ENCODE results near the gene JMJD1C.
"Not testable (repeated sequence)": the region's sequence is repeated elsewhere in the genome, so short reads cannot be mapped to it uniquely, and the experiment has no call there.

JMJD1C gene

GRCh38 chr10:63260860-63261251 is 204.9 kb downstream of the JMJD1C start:
- DNase-seq (ENCODE audit: low read depth): no peak

GRCh38 chr10:63260103-63260859 is 205.5 kb downstream of the JMJD1C start:
- no peak for DNase-seq (ENCODE audit: low read depth)

- no peak for DNase-seq (ENCODE audit: low read depth)
These were observed 206.7 kb downstream of the JMJD1C start for GRCh38 chr10:63258920-63259678.

- no peak for DNase-seq (ENCODE audit: low read depth)
These were observed 208.0 kb downstream of the JMJD1C start for GRCh38 chr10:63257778-63258177.

- DNase-seq (ENCODE audit: low read depth): peak; percentile 83
These were observed 209.6 kb downstream of the JMJD1C start for GRCh38 chr10:63256009-63256773.

- DNase-seq (ENCODE audit: low read depth): no peak
These were observed 210.5 kb downstream of the JMJD1C start for GRCh38 chr10:63255316-63255715.

- DNase-seq (ENCODE audit: low read depth): no peak
These were observed 212.7 kb downstream of the JMJD1C start for GRCh38 chr10:63253040-63253439.

- no peak for DNase-seq (ENCODE audit: low read depth)
These were observed 213.5 kb downstream of the JMJD1C start for GRCh38 chr10:63252095-63252762.

- DNase-seq (ENCODE audit: low read depth): no peak
These were observed 215.7 kb downstream of the JMJD1C start for GRCh38 chr10:63250032-63250431.

- DNase-seq (ENCODE audit: low read depth): no peak
These were observed 218.0 kb downstream of the JMJD1C start for GRCh38 chr10:63247771-63248170.

- no peak for DNase-seq (ENCODE audit: low read depth)
These were observed 219.4 kb downstream of the JMJD1C start for GRCh38 chr10:63246356-63246755.

- no peak for DNase-seq (ENCODE audit: low read depth)
These were observed 223.9 kb downstream of the JMJD1C start for GRCh38 chr10:63241841-63242281.

GRCh38 chr10:63240807-63241206 is 225.0 kb downstream of the JMJD1C start:
- DNase-seq (ENCODE audit: low read depth): no peak

GRCh38 chr10:63238501-63238900 is 227.3 kb downstream of the JMJD1C start:
- no peak for DNase-seq (ENCODE audit: low read depth)

- no peak for DNase-seq (ENCODE audit: low read depth)
These were observed 228.4 kb downstream of the JMJD1C start for GRCh38 chr10:63237396-63237795.

- DNase-seq (ENCODE audit: low read depth): peak; percentile 70
These were observed 229.5 kb downstream of the JMJD1C start for GRCh38 chr10:63236113-63236935.

- DNase-seq (ENCODE audit: low read depth): not testable (repeated sequence)
These were observed 230.6 kb downstream of the JMJD1C start for GRCh38 chr10:63235136-63235535.

- no peak for DNase-seq (ENCODE audit: low read depth)
These were observed 236.6 kb downstream of the JMJD1C start for GRCh38 chr10:63229161-63229560.

GRCh38 chr10:63228237-63228636 is 237.5 kb downstream of the JMJD1C start:
- DNase-seq (ENCODE audit: low read depth): no peak

- no peak for DNase-seq (ENCODE audit: low read depth)
These were observed 238.4 kb downstream of the JMJD1C start for GRCh38 chr10:63227207-63227895.

GRCh38 chr10:63224241-63224640 is 241.5 kb downstream of the JMJD1C start:
- no peak for DNase-seq (ENCODE audit: low read depth)
